Measurements from ENCODE around the gene ZSCAN5B.

GRCh38 chr19:56217039-56217949 lies 19.7 kb upstream of the ZSCAN5B start:
- TF ChIP-seq POLR2A (IDR thresholded peaks at IDR 0.05; ENCODE audit: low read depth, low read length) = no peak
- no peak for TF ChIP-seq POLR2AphosphoS5 (IDR thresholded peaks at IDR 0.05; ENCODE audit: low read depth, low read length)

All from GM12892 (cell line).